Cardiac fibroblast (primary cell): Measurements from ENCODE around the gene UPK1B.

ENCODE experiments used
- DNase-seq, 2 donors: peaks; one replicate each; pipeline versions ENCODE4 v3.0.0 to v3.0.0-alpha.2; 2010; ENCODE audit warnings: low read depth in 2 of 2
- H3K4me3 ChIP-seq, 2 donors: replicated peaks in 1 of 2; 1 replicate in 1 of 2; 2 replicates in 1 of 2; pipeline ENCODE4 v1.5.1; 2011; ENCODE audit warnings: low read depth in 2 of 2, low read length in 2 of 2, mild to moderate bottlenecking in 2 of 2, moderate library complexity in 1 of 2
- CTCF ChIP-seq: IDR thresholded peaks from one replicate; pipeline ENCODE4 v1.5.1; 2011; ENCODE audit warnings: low read depth, mild to moderate bottlenecking, low read length, inconsistent platforms

Gene UPK1B

GRCh38 chr3:119176778-119177177, 3.4 kb downstream of the UPK1B start:
- no peak for TF ChIP-seq CTCF
- DNase-seq = no peak
- H3K4me3 ChIP-seq = no peak overlapping the region

- TF ChIP-seq CTCF = no peak
- H3K4me3 ChIP-seq = no peak overlapping the region
- DNase-seq = no peak
Observed at GRCh38 chr3:119177321-119177720, 3.9 kb downstream of the UPK1B start.

GRCh38 chr3:119181765-119182164, 8.4 kb downstream of the UPK1B start:
- DNase-seq = peak; percentile 7 to 64
- H3K4me3 ChIP-seq = no peak overlapping the region
- TF ChIP-seq CTCF = no peak

GRCh38 chr3:119184111-119184510, 10.7 kb downstream of the UPK1B start:
- DNase-seq = no peak
- H3K4me3 ChIP-seq = no peak overlapping the region
- TF ChIP-seq CTCF = no peak

GRCh38 chr3:119184796-119185570, 11.6 kb downstream of the UPK1B start:
- no peak for TF ChIP-seq CTCF
- H3K4me3 ChIP-seq = no peak overlapping the region
- peak; percentile 68 to 94 for DNase-seq

DNA sequence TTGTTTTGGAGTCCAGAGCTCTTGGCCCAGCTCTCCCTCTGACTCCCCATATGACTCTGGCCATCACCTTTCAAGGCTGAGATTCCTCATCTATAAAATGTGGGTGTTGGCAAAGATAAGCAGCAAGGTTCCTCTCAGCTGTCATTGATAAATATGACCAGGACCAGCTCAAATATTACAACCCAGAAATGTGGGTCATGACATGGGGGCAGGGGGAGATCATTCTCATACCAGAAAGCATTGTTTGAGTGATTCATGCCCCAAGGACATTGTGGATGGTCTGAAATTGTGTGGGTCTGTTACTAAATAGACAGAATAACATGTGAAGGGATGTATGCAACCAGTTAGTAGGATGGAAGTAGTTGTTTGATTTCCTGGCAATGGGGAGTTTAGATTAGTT, 13.9 kb downstream of the UPK1B start:
- no peak for DNase-seq
- no peak for TF ChIP-seq CTCF
- H3K4me3 ChIP-seq = no peak overlapping the region

GRCh38 chr3:119191800-119192199, 18.4 kb downstream of the UPK1B start:
- no peak overlapping the region for H3K4me3 ChIP-seq
- no peak for DNase-seq
- no peak for TF ChIP-seq CTCF
